Effector CD4-positive, alpha-beta T cell (primary cell): ENCODE measurements around the gene XYLT2.

ENCODE experiments used
- DNase-seq: peaks from one replicate; pipeline ENCODE4 v3.0.0-alpha.2; 2020

XYLT2 gene

DNA sequence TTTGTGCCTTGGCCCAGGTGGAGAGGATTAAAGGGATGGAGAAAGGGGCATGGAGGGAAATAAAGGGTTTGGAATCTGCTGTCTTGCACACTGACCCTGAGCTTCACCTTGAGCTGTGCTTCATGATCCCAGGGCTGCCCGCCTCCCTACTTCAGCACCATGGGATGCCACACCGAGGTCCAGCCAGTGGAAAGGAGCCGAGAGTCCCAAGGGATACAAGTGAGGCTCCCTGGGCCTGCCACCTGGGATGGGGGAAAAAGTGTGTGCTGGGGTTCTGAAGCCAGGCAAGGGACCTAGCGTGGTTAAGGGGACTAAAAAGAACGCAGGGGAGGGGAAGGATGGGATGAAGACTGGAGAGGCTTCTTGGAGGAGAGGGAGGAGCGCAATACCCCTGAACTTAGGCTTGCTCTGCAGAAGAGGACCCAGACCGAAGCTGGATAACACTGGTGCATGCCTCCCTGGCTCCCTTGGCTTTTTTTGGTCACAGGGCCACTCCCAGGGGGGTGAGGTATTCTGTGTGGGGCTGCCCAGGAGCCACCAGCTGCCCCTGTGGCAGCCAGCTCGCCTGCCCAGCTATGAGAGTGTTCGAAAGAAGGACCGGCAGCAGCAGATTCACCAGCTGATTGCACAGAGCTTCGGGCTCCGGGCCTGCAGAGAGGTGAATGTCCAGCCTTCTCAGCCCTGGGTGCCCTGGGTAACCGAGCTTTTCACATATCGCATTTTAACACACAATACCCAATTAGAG lies 19.9 kb downstream of the XYLT2 start:
- no peak for DNase-seq

DNA sequence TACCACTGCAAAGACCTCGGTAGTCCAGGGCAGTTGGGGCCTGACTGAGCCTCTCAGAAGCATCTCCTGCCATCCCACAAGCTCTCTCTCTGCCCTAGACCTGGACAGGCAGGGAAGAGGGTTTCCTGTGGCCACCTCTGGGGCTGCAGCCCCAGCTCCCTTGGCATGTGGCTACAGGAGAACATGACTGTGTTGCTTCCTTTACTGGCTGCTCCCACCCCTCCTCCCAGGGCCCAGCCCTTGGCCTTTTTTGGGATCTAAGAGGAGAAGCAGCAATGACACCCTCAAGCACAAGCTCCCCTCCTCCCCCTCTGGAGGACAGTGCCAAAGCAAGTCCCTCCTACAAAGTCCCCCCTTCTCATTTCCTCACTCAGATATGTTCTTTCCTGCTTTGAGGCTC lies 21.5 kb downstream of the XYLT2 start:
- DNase-seq: no peak

DNA sequence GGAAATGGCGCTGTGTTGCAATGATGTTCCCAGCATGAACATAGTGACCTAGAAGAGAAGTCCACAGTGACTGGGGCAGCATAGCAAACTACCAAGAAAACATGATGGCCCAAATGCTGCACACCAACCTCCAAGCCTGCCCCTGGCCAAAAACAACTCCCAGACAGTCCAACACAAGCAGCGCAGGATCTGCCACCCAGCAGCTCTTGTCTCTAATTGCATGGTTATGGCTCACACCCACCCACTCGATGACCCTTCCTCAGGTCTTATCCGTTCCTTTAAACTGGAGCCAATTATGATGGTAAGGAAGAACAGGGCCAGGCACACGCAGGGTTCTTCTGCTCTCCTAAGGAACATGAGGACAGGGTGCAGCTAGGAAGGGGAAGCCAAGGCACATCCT lies 24.1 kb downstream of the XYLT2 start:
- DNase-seq: no peak

DNA sequence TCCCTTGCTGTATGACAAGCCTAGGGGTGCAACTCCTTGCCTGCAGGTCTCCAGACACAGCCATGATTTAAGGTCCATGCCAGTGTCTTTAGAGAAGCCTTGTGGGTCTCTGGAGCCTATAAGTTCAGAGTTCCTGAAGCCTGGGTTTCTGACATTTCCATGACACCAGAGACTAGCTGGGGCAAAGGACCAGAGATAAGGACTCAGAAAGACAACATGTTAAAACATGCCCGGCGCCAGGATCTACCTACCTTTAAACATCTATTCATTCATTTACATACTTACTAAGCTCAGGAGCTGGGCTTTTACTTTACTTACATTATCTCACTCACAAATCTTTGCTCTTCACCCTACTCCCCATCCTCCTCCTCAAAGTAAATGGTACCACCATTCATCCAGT lies 25.6 kb downstream of the XYLT2 start:
- no peak for DNase-seq

DNA sequence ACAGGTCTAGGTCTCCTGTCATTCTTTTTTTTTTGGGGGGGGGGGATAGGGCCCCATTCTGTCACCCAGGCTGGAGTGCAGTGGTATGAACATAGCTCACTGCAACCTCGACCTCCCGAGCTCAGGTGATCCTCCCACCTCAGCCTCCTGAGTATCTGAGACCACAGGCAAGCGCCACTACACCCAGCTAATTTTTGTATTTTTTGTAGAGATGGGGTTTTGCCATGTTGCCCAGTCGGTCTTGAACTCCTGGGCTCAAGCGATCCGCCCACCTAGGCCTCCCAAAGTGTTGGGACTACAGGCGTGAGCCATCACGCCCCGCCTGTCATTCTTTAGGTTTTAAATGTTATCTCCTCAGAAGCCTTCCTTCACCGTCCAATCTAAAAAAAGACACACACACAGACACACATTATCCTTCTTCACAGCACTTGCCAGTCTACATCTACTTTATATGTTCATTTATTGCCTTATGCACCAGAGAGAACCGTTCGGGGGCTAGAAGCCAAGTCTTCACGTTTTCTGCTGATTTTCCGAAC lies 26.4 kb downstream of the XYLT2 start:
- DNase-seq: no peak

DNA sequence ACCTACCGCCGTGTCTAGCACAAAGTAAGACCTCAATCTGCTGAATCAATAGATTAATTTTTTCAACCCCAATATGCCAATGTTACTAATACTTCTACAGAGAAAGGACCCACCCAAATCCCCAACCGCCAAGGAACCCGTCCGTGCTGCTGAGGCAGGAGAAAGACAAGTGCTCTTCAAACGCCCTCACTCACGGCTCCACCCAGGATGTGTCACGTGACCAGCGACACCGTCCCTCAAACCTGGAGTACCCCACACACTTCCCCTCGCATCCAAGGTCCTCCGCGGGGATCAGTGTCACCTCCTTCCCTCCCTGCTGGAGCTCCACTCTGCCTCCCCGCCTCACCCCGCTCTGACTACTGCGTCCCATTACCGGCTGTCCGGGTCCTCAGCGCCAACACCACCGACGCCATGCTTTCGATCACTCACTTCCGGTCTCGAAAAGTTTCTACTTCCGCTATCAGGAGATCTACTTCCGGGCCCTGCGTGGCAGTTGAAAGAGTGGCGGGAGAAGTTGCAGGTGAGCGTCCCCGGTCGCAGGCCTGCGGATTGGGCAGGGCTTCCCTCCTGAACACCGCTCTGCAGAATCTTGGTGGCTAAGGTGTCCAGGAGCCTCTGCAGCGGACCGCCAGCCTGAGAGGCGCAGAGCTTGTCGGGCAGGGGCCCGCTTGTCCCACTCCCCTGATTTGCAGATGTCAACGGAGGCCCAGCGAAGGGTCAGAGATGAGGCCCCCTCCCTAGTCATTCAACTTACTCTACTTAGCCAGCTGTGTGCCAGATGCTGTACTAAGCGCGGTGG lies 27.0 kb downstream of the XYLT2 start, which contains the start of the genes EME1 and MRPL27:
Gene EME1, plus strand, starts transcription at position 472 of the 799 bp plus-strand sequence. CDS start 1,980 bp downstream, outside the sequence.
Gene MRPL27, minus strand, starts transcription at position 427 of the 799 bp plus-strand sequence. Its CDS starts 14 bp downstream, at position 413.
- peak; percentile 82 for DNase-seq

DNA sequence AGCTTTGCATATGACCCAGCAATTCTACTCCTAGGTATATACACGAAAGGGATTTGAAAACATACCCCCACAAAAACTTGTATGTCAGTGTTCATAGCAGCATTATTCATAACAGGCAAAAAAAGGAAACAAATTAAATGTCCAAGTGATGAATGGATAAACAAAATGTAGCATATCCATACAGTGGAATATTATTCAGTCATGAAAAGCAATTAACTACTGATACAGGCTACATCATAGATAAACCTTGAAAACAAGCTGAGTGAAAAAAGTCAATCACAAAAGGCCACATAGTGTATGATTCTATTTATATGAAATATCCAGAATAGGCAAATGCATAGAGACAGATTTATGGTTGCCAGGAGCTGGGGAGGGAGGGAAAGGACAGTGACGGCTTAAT lies 27.8 kb downstream of the XYLT2 start:
- no peak for DNase-seq

DNA sequence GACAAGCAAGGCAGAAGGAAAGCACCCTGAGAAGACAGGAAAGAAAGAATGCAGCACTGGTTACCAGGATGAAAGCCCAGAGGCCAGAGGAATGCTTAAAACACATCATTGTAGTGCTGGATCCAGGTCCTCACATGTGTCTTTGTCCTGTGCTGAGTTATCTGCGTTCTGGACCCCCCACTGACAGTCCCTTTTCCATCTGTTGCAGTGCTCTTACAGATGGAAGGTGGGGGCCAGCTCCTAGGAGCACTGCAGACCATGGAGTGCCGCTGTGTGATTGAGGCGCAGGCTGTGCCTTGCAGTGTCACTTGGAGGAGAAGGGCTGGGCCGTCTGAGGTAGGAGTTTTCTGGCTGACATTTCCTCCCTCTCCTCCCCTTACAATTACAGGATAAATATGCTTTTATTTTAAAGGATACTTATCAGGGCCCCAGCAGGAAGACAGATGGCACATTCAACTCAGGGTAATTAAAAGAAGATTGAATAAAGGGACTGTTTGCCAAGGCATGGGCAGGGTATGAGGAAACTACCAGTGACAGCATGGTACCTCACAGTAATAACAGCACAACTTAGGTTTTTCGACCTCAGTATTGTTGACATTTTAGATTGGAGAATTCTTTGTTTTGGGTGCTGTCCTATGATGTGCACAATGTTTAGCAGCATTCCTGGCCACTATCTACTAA lies 30.1 kb downstream of the XYLT2 start:
- no peak for DNase-seq

DNA sequence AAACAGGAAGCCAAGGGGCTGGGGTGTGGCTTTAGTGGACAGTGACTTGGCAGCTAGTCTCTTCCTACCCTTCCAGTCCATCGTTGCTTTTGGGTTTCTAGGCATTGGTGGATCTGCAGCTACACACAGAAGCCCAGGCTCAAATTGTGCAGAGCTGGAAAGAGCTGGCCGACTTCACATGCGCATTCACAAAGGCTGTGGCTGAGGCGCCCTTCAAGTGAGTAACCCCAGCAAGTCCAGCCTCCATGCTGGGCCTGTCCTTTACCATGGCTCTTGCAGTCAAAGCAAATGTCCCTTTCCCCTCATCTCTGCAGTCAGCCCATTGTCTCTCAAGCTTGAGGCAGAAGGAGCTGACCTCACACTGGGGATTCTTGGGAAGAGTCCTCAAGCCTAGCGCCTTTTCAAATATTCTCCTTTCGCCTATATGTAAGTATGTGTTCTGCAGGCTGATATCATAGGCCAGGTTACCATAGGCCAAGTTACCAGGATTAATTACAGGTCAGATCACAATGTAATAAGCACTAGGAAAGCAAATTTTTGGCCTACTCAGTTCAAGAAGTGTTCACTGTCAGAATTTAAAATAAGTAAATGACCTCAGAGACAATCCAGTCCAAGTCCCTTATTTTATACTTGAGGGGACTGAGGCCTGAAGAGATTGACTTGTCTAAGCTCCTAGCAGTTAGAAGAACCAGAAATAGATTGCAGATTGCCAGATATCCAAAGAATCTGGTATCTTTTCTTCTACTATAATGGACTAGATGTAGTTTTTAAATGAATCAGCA lies 33.6 kb downstream of the XYLT2 start:
- no peak for DNase-seq

DNA sequence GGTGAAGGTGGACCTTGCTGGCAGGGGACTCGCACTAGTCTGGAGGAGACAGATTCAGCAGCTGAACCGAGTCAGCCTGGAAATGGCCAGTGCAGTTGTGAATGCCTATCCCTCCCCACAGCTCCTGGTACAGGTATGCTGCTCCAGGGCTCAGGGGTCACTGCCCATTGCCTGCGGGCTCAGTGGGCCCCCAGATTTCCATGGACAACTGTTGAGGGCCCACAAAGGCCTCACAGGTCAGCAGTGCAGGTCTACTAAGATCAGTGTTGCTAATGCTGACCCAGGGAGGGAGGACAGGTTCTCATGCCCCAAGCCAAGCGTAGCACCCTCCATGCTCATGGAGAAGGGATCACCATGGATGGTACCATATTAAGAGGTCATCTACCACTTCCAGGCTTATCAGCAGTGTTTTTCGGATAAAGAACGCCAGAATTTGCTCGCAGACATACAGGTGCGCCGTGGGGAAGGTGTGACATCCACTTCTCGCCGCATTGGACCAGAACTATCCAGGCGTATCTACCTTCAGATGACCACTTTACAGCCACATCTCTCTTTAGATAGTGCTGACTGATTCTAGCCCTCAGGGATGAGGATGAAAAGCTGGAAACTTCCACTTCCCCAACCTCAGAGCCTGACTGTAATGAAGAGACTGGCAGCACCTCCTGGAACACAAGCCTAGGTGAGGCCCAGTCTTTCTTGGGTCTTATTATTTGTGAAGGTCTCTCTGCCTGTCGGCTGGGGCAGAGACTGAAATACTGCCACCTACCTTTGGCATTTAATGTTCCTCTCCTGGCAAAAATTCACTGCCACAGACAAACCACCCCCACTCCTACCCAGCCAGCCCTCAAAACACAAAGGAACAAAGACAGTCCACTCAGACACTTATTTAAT lies 34.7 kb downstream of the XYLT2 start:
- DNase-seq: no peak

DNA sequence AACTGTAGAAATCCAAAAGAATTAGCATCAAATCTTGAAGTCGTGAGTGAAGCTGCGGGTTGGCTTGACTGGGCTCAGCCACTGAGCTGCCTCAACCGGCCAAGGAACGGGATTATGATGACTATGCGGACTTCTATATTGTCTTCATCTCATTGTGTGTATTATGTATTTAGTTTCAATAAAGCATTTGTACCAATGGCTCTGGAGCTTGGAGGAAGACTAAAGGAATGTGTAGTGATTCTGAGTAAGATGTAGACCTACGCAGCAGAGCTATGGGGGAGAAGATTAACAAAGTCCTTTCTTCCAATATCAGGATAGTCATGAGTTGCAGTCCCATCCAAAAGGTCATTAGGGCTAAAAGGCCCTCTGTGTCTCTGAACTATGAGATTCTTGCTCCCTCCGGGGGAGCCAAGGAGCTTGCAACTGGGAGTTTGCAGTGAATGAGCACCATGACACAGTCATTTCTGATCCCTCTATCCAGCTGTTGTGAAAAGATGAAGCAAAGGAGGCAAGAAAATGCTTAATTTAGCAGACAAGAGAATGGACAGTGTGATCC lies 35.4 kb downstream of the XYLT2 start:
- no peak for DNase-seq

DNA sequence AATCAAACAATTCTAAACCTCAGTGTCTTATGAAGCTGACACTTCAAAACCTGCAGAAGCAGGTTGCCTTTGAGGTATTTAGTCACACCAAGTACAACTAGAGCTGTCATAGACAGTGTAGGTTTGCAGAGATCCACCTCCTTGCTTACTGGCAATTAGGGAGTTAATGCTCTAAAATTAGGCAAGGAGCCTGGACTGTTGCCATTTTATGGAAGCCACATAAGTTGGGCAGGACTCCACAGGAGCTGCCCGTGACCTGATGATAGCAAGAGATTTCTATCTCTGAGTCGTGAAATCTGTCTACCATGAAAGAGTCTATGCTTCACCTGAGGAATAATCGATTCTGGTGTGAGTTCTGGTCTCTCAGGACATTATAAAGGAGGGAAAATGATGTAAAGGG lies 36.0 kb downstream of the XYLT2 start:
- DNase-seq: no peak

DNA sequence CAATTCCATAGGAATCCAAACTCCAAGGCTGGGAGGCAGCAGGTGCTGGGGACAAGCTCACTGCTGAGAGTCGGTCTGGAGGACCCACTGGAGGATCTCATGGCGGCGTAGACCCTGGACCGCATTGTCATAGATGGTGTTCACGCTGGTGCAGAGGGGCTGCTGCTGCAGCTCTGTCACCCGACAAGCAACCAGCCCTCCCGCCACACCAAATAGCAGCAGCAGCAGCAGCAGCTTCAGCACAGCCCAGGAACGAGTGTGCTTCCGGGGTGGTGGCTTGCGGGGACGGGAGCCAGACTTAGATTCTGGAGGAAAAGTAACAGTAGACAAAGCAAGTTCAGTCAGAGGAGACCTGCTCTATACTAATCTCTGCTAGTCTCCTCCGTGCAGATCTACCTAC lies 37.0 kb downstream of the XYLT2 start:
- DNase-seq: no peak

DNA sequence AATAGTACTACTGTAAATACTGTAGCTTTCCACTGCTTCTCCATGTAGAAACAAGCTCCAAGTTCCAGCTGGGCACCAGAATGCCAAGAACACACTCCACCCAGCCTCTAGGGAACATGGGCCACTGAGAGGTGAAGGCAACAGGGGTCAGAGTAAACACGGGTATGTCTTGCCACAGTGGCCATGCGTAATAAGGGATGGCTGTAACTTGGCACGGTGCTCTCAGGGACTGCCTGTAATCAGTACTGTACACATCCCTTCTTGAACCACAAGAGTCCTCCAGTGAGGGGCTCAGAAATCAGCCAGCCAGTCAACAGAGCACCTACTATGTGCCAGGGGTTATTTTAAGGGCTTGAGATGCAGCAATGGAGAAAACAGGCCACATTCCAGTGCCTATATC lies 40.6 kb downstream of the XYLT2 start:
- no peak for DNase-seq

DNA sequence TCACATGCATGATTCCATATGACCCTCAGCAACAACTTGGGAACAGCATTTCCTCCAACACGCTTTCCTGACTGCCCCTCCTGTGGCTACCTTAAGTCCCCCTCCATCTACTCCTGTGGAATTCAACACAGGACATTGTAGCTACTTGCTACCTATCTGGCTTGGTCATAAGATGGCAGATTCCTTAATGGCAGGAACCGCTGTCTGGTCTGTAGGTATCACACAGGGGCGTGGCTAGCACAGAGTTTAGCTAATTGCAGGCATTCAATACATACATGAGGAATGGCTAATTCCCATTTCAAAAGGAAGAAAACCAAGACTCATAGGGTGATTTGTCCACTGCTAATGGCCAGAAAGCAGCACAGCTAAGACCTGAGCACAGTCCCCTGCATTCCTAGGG lies 42.8 kb downstream of the XYLT2 start:
- DNase-seq: no peak

DNA sequence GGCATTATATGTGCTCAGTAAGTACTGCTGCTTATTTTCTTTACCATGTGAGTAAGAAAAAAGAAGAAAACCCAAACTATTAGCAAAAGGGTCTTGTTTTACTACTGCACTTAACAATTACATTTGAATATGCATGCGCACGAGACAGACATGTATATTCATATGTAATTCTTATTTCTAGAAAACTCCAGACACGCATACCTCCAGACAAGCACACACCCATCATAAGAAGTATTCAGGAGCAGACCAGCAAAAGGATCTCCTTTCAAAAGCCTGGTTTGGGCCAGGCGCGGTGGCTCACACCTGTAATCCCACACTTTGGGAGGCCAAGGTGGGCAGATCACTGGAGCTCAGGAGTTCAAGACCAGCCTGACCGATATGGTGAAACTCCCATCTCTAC lies 43.6 kb downstream of the XYLT2 start:
- DNase-seq: no peak

DNA sequence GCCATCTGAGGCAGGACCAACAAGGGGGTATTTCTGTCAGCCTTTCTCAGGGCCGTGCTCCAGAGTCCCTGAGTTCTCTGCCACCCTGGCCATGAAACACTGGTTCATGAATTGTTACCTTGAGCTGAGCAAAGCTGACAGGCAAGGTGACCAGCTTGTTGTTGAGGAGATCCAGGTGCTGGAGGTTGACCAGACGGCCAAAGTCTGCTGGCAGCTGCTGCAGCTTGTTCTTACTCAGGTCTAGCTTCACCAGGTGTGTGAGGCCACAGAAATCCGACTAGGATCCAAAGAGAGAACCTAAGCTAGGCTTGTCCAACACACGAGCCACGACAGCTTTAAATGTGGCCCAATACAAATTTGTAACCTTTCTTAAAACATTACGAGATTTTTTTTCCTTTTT lies 46.7 kb downstream of the XYLT2 start:
- no peak for DNase-seq

DNA sequence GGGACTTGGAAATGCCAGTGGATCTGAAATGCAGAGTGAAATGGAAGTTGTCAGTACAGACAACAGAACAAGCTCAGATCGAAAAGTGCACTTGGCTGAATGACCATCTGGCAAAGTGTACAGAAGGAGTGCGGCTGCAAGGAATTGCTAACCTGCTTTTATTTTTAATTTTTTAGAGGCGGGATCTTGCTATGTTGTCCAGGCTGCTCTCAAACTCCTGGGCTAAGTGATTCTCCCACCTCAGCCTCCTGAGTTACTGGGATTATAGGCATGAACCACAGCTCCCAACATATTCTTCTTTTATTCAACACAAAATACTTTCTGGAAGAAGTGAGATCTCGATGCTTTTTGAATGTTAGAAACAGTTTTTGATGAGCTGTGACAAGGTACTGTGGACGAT lies 47.8 kb downstream of the XYLT2 start:
- DNase-seq: no peak

DNA sequence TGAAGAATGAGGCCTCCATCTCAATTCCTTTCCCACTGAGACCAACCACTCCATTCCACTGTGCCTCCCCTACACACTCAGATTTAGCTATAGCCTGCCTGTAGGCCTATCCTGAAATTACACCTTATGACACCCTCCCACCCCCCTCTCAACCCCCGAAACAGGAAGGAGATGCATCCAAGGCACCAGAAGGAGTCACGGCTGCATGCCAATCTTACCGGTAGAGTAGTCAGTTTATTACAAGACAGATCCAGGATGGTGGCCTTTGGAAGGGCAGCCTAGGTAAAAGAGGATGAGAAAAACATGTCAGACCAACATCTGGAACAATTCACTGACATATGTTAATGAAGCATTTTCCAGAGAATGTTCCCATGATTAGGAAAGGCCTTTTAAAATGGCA lies 48.8 kb downstream of the XYLT2 start:
- no peak for DNase-seq

DNA sequence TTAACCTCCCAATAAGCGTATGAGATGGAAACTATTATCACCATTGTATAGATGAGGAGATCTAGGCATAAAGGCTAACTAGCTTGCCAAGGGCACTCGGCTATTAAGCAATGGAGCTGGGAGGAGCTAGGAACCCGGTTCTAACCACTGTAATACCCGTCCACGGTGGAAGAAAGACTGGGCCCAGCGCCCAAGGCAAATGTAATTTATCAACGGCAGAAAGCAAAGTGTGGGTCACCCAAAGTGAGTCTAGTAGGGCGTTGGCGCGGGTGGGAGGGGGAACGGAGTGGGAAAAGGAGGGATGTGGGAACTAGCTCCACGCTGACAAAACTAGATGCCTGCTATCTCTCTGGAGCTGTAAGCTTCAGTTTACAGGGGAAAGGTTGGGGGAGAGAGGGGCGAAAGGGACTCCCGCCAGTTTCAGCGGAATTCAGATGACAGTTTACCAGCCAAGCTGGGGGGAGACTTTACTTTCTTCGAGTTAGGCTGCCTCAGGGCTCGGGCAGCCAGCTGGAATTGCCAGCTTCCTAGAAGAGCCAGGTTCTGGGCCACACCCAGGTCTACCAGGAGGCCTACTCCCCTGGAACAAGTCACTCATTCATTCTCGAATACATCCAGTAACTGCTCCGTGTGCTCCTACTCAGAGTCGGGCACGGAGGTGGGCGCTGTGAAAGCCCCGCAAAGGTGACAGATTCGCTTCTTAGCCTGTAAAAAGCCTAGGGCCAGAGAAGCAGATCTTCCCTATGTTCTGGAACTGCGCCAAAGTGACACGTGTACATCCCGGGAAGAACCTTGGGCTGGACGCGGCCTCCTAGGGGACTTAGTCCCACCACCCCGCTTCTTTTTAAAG lies 50.6 kb downstream of the XYLT2 start:
- DNase-seq: no peak
